Measurements from ENCODE around the gene SLC17A1.

Gene SLC17A1

DNA sequence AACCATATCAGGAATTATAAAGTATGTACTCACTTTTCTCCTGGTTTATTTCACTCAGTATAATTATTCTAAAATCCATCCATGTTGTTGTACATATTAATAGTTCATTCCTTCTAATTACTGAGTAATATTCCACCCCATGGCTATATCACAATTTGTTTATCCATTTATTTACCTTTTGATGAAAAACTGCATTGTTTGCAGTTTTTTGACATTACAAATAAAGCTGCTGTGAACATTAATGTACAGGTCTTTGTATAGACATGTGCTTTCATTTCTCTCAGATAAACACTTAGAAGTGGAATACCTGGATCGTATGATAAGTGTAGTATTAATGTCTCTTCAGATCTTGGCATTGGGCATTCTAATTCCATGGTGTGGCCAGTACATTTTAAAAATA lies 38.0 kb upstream of the SLC17A1 start:
- Histone ChIP-seq H3K9me3 (ENCODE audit: insufficient read depth, low read length) (no peaks in the 10 kb centered on the region), H3K4me2 (ENCODE audit: low read length) (no peak overlapping the region), H3K27me3 (ENCODE audit: low read depth, low read length) (peaks cover under 1% of the 10 kb centered on the region; the same call in 1 of the 2 replicates), H2AFZ (ENCODE audit: low read depth, low read length) (no peak overlapping the region), H3K79me2 (ENCODE audit: low read length) (no peaks in the 10 kb centered on the region), H3K4me1 (ENCODE audit: low read length) (no peaks in the 10 kb centered on the region), H3K4me3 (ENCODE audit: low read length) (no peak overlapping the region), H3K9ac (ENCODE audit: low read length) (no peak overlapping the region), H3K27ac (ENCODE audit: low read length) (no peak overlapping the region), H3K36me3 (replicated peaks; ENCODE audit: low read depth, low read length) (no peaks in the 10 kb centered on the region), H4K20me1 (ENCODE audit: insufficient read depth, low read length) (no peaks in the 10 kb centered on the region)
- TF ChIP-seq, protein P1, sequence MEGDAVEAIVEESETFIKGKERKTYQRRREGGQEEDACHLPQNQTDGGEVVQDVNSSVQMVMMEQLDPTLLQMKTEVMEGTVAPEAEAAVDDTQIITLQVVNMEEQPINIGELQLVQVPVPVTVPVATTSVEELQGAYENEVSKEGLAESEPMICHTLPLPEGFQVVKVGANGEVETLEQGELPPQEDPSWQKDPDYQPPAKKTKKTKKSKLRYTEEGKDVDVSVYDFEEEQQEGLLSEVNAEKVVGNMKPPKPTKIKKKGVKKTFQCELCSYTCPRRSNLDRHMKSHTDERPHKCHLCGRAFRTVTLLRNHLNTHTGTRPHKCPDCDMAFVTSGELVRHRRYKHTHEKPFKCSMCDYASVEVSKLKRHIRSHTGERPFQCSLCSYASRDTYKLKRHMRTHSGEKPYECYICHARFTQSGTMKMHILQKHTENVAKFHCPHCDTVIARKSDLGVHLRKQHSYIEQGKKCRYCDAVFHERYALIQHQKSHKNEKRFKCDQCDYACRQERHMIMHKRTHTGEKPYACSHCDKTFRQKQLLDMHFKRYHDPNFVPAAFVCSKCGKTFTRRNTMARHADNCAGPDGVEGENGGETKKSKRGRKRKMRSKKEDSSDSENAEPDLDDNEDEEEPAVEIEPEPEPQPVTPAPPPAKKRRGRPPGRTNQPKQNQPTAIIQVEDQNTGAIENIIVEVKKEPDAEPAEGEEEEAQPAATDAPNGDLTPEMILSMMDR (IDR thresholded peaks at IDR 0.05; ENCODE audit: low read depth, low read length), result no peak
- no peak for TF ChIP-seq EZH2phosphoT487 (IDR thresholded peaks at IDR 0.05; ENCODE audit: low read depth)

DNA sequence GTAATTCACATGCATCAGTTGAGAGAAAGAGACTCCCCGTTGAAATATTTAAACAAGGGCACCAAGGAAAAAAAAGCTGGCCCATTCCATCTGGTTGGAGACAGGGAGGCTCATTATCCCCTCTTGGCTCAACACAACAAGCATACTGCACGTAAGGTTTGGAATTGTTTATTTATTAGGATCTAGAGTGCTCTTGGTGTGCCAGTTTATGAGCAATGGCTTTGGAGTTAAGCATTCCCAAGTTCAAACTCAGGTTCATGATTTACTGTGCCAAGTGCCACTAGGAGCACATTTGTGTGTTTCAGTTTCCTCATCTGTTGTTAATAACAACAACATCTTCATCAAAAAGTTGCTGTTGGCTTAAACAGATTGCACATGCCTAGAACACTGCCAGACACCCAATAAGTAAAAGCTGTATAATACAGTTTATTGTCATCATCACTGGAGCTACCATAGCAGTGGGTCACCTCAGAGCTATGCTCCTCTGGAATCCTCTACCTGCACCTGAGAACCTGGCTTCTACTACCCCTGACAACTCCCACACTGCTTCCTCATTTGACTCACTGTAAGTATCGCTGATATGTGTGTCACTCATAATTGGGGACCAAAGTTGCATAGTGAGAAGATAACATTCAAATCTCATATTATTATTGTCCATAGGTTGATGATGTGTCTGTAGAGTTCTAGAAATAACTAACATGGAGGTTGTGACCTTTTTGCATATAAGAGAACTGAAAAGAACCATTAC lies 36.8 kb upstream of the SLC17A1 start:
- Histone ChIP-seq H3K4me3 (ENCODE audit: low read length) (no peak overlapping the region), H4K20me1 (ENCODE audit: insufficient read depth, low read length) (no peaks in the 10 kb centered on the region), H3K4me2 (ENCODE audit: low read length) (no peak overlapping the region), H3K27ac (ENCODE audit: low read length) (no peak overlapping the region), H2AFZ (ENCODE audit: low read depth, low read length) (no peak overlapping the region), H3K9ac (ENCODE audit: low read length) (no peak overlapping the region), H3K79me2 (ENCODE audit: low read length) (no peaks in the 10 kb centered on the region), H3K27me3 (ENCODE audit: low read depth, low read length) (no peaks in the 10 kb centered on the region; the same call in 1 of the 2 replicates), H3K4me1 (ENCODE audit: low read length) (no peaks in the 10 kb centered on the region), H3K36me3 (replicated peaks; ENCODE audit: low read depth, low read length) (no peaks in the 10 kb centered on the region), H3K9me3 (ENCODE audit: insufficient read depth, low read length) (no peaks in the 10 kb centered on the region)
- TF ChIP-seq, protein P1 (IDR thresholded peaks at IDR 0.05; ENCODE audit: low read depth, low read length), result no peak
- no peak for TF ChIP-seq EZH2phosphoT487 (IDR thresholded peaks at IDR 0.05; ENCODE audit: low read depth)

DNA sequence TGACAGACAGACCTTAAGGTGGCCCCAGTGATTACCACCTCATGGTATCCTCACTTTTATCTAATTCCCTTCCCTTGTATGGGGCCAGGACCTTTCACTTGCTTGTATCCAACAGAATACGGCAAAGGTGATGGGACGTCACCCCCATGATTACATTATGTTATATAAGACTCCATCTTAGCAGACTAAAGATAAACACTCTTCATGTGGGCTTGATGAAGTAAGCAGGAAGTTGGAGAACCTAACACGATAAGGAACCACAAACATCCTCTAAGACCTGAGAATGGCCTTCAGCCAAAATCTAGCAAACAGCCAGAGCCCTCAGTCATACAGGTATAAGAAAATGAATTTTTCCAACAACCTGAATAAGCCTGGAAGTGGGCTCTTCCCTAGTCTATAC lies 34.2 kb upstream of the SLC17A1 start:
- H4K20me1 ChIP-seq (ENCODE audit: insufficient read depth, low read length), result no peaks in the 10 kb centered on the region
- H3K4me3 ChIP-seq (ENCODE audit: low read length), result no peak overlapping the region
- H3K79me2 ChIP-seq (ENCODE audit: low read length), result no peaks in the 10 kb centered on the region
- no peak overlapping the region for H2AFZ ChIP-seq (ENCODE audit: low read depth, low read length)
- no peak for TF ChIP-seq EZH2phosphoT487 (IDR thresholded peaks at IDR 0.05; ENCODE audit: low read depth)
- TF ChIP-seq, protein P1 (IDR thresholded peaks at IDR 0.05; ENCODE audit: low read depth, low read length), result no peak
- no peaks in the 10 kb centered on the region for H3K9me3 ChIP-seq (ENCODE audit: insufficient read depth, low read length)
- no peaks in the 10 kb centered on the region; the same call in 1 of the 2 replicates for H3K27me3 ChIP-seq (ENCODE audit: low read depth, low read length)
- no peak overlapping the region for H3K27ac ChIP-seq (ENCODE audit: low read length)
- H3K4me1 ChIP-seq (ENCODE audit: low read length), result no peaks in the 10 kb centered on the region
- H3K9ac ChIP-seq (ENCODE audit: low read length), result no peak overlapping the region
- H3K36me3 ChIP-seq (replicated peaks; ENCODE audit: low read depth, low read length), result no peaks in the 10 kb centered on the region
- H3K4me2 ChIP-seq (ENCODE audit: low read length), result no peak overlapping the region

DNA sequence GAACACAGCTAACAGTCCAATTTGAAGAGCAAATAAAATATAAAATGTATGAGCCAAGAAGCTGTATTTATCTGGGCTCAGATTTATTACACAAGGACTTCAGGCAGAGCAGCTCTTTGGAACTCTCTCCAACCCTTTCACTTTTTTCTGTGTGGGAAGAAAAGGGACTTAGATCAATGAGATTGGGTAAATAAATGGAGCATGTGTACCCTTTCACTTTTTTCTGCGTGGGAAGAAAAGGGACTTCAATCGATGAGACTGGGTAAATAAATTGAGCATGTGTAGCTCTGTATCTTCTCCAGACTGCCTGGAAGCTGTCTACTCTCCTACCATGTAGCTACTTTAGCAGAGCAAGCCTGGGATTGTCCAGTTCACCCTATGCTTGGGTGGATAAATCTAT lies 31.5 kb upstream of the SLC17A1 start:
- Histone ChIP-seq H3K4me3 (ENCODE audit: low read length) (no peak overlapping the region), H3K9ac (ENCODE audit: low read length) (no peak overlapping the region), H3K79me2 (ENCODE audit: low read length) (no peaks in the 10 kb centered on the region), H4K20me1 (ENCODE audit: insufficient read depth, low read length) (no peaks in the 10 kb centered on the region), H3K27me3 (ENCODE audit: low read depth, low read length) (no peaks in the 10 kb centered on the region; the same call in 1 of the 2 replicates), H3K4me1 (ENCODE audit: low read length) (no peaks in the 10 kb centered on the region), H3K9me3 (ENCODE audit: insufficient read depth, low read length) (no peaks in the 10 kb centered on the region), H3K4me2 (ENCODE audit: low read length) (no peak overlapping the region), H3K36me3 (replicated peaks; ENCODE audit: low read depth, low read length) (no peaks in the 10 kb centered on the region), H2AFZ (ENCODE audit: low read depth, low read length) (no peak overlapping the region), H3K27ac (ENCODE audit: low read length) (no peak overlapping the region)
- TF ChIP-seq, protein P1 (IDR thresholded peaks at IDR 0.05; ENCODE audit: low read depth, low read length), result no peak
- TF ChIP-seq EZH2phosphoT487 (IDR thresholded peaks at IDR 0.05; ENCODE audit: low read depth), result no peak
